Smooth muscle cell (in vitro differentiated cells): ENCODE data around the gene YWHAH. TPM values are rescaled to one million over a fixed set of nuclear protein-coding genes. Genes with fewer than 3 reads are reported as not detected.
"Not testable (repeated sequence)": the region's sequence is repeated elsewhere in the genome, so short reads cannot be mapped to it uniquely, and the experiment has no call there.

Source experiments
- DNase-seq: peaks from one replicate; lab custom pipeline; 2025; ENCODE audit not compliant: unreplicated experiment; lab: John Stamatoyannopoulos, UW
- H2AFZ ChIP-seq: fragments of 200-600 bp; sonication (generic); 2 replicates; pipeline ENCODE4 v1.6.0; 2016; ENCODE audit warnings: antibody characterized with exemption, low read depth, mild to moderate bottlenecking
- H3F3A ChIP-seq: fragments of 200-600 bp; sonication (generic); 2 replicates; pipeline ENCODE4 v1.6.0; 2017; ENCODE audit warnings: antibody characterized with exemption, low read depth
- H3K27ac ChIP-seq: fragments of 200-600 bp; sonication (generic); 2 replicates; pipeline ENCODE4 v1.5.1; 2016; ENCODE audit warnings: low read depth, mild to moderate bottlenecking
- H3K27me3 ChIP-seq: fragments of 200-600 bp; sonication (generic); 2 replicates; pipeline ENCODE4 v1.6.1; 2016; ENCODE audit warnings: low read depth, mild to moderate bottlenecking
- H3K36me3 ChIP-seq: fragments of 200-600 bp; sonication (generic); 2 replicates; pipeline ENCODE4 v1.5.1; 2016; ENCODE audit warnings: low read depth
- H3K4me1 ChIP-seq: fragments of 200-600 bp; sonication (generic); 2 replicates; pipeline ENCODE4 v1.5.1; 2016; ENCODE audit warnings: low read depth
- H3K4me2 ChIP-seq: fragments of 200-600 bp; sonication (generic); 2 replicates; pipeline ENCODE4 v1.6.0; 2016; ENCODE audit warnings: mild to moderate bottlenecking
- H3K4me3 ChIP-seq: fragments of 200-600 bp; sonication (generic); 2 replicates; pipeline ENCODE4 v1.5.1; 2016; ENCODE audit warnings: mild to moderate bottlenecking
- H3K79me2 ChIP-seq: fragments of 200-600 bp; sonication (generic); 2 replicates; pipeline ENCODE4 v1.6.0; 2016; ENCODE audit warnings: low read depth, mild to moderate bottlenecking
- H3K9ac ChIP-seq: fragments of 200-600 bp; sonication (generic); 2 replicates; pipeline ENCODE4 v1.6.0; 2016; ENCODE audit warnings: low read depth
- H3K9me3 ChIP-seq: fragments of 200-600 bp; sonication (generic); replicated peaks from 2 replicates; pipeline ENCODE4 v1.5.1; 2016; ENCODE audit warnings: low read depth
- H4K20me1 ChIP-seq: fragments of 200-600 bp; sonication (generic); 2 replicates; pipeline ENCODE4 v1.6.0; 2016; ENCODE audit warnings: low read depth
- CTCF ChIP-seq: fragments of 200-600 bp; sonication (generic); IDR thresholded peaks from 2 replicates; pipeline ENCODE4 v1.5.1; 2017; ENCODE audit warnings: borderline replicate concordance, mild to moderate bottlenecking, antibody characterized with exemption; ENCODE audit not compliant: insufficient read depth, poor library complexity, severe bottlenecking
- WGBS: methylation state at CpG from one replicate; pipeline ENCODE4 v1.1.7; 2016; ENCODE audit warnings: low lambda C conversion rate; 5-methylcytosine and 5-hydroxymethylcytosine counted together
- polyA plus RNA-seq: library from polyadenylated mRNA; unstranded; fragments of >200 nt; fragmentation: Nextera tagmentation; extraction: Ambion mirVana; gene quantifications from 2 replicates; pipeline ENCODE4 v1.2.1, GENCODE V29; 2016
- total RNA-seq: library from RNA; depleted of rRNA; stranded (reverse); fragments of >200 nt; gene quantifications from 2 replicates; pipeline ENCODE4 v1.2.3, GENCODE V29; 2014

YWHAH gene
- total and polyA plus RNA-seq, 2 experiments from 2014 or later, result 74.4 to 101 TPM

- Histone ChIP-seq H3K9ac (no peak overlapping the region), H3K79me2 (no peaks in the 10 kb centered on the region), H3F3A (no peaks in the 10 kb centered on the region), H3K4me1 (no peaks in the 10 kb centered on the region), H3K27ac (no peak overlapping the region), H3K36me3 (no peaks in the 10 kb centered on the region), H3K4me3 (no peak overlapping the region), H2AFZ (no peak overlapping the region), H3K27me3 (no peaks in the 10 kb centered on the region), H3K9me3 (no peaks in the 10 kb centered on the region), H4K20me1 (no peaks in the 10 kb centered on the region), H3K4me2 (no peak overlapping the region)
- 20% methylated on average over 9 of the region's 9 CpGs for WGBS
- peak; percentile 80 for TF ChIP-seq CTCF
- DNase-seq, result peak; percentile 16
Measured at GRCh38 chr22:31977141-31977841, 33.0 kb downstream of the YWHAH start.

GRCh38 chr22:31977939-31978338, 33.6 kb downstream of the YWHAH start:
- no peak for DNase-seq
- Histone ChIP-seq H3F3A (no peaks in the 10 kb centered on the region), H3K79me2 (no peaks in the 10 kb centered on the region), H3K27me3 (no peaks in the 10 kb centered on the region), H3K4me3 (no peak overlapping the region), H2AFZ (no peak overlapping the region), H4K20me1 (no peaks in the 10 kb centered on the region), H3K4me2 (no peak overlapping the region), H3K9ac (no peak overlapping the region), H3K4me1 (no peaks in the 10 kb centered on the region), H3K9me3 (no peaks in the 10 kb centered on the region), H3K27ac (no peak overlapping the region), H3K36me3 (no peaks in the 10 kb centered on the region)
- 79% methylated on average over 3 of the region's 3 CpGs for WGBS
- no peak for TF ChIP-seq CTCF

GRCh38 chr22:31980628-31981027, 36.3 kb downstream of the YWHAH start:
- no peak for DNase-seq
- Histone ChIP-seq H3K4me3 (no peak overlapping the region), H3K36me3 (no peaks in the 10 kb centered on the region), H3K9ac (no peak overlapping the region), H3K9me3 (no peaks in the 10 kb centered on the region), H3K79me2 (no peaks in the 10 kb centered on the region), H2AFZ (no peak overlapping the region), H3K4me2 (no peak overlapping the region), H3K27me3 (no peaks in the 10 kb centered on the region), H3K27ac (no peak overlapping the region), H3F3A (no peaks in the 10 kb centered on the region), H4K20me1 (no peaks in the 10 kb centered on the region), H3K4me1 (no peaks in the 10 kb centered on the region)
- no peak for TF ChIP-seq CTCF
- WGBS, result 81% methylated on average over 4 of the region's 4 CpGs

- not testable (repeated sequence) for H3K4me3 ChIP-seq, H3K27me3 ChIP-seq, H3K4me1 ChIP-seq, DNase-seq, H3K4me2 ChIP-seq, H3F3A ChIP-seq, H2AFZ ChIP-seq, H3K36me3 ChIP-seq, H3K9ac ChIP-seq, H3K79me2 ChIP-seq, H3K9me3 ChIP-seq, H3K27ac ChIP-seq, H4K20me1 ChIP-seq
- WGBS, result 91% methylated on average over 8 of the region's 8 CpGs
Measured at GRCh38 chr22:31981976-31982375, 37.6 kb downstream of the YWHAH start.
